GM23338 (cell line): ENCODE data around the gene OR52N2. TPM values are rescaled to one million over a fixed set of nuclear protein-coding genes. Genes with fewer than 3 reads are reported as not detected.

ENCODE experiments used
- ATAC-seq: fragments of 200-7000 bp; cut with Tn5 transposase; 3 replicates; pipeline ENCODE4 v1.9.1; 2020
- DNase-seq: peaks from one replicate; pipeline ENCODE4 v3.0.0-alpha.2; 2015; ENCODE audit warnings: low spot score
- H2AFZ ChIP-seq: fragments of 200-600 bp; sonication (generic); 2 replicates; pipeline ENCODE4 v1.8.0; 2016; ENCODE audit warnings: antibody characterized with exemption, mild to moderate bottlenecking, moderate library complexity
- H3F3A ChIP-seq: fragments of 200-600 bp; sonication (generic); replicated peaks from 2 replicates; pipeline ENCODE4 v1.8.0; 2017; ENCODE audit warnings: antibody characterized with exemption, mixed run types, low read depth
- H3K27ac ChIP-seq: fragments of 200-600 bp; sonication (generic); 2 replicates; pipeline ENCODE4 v1.6.1; 2016; ENCODE audit warnings: low read depth
- H3K27me3 ChIP-seq: fragments of 200-600 bp; sonication (generic); 2 replicates; pipeline ENCODE4 v1.8.0; 2016; ENCODE audit warnings: mild to moderate bottlenecking, mixed run types, moderate library complexity; ENCODE audit not compliant: insufficient read depth
- H3K36me3 ChIP-seq: fragments of 200-600 bp; sonication (generic); 2 replicates; pipeline ENCODE4 v1.8.0; 2016; ENCODE audit warnings: mild to moderate bottlenecking; ENCODE audit not compliant: insufficient read depth
- H3K4me1 ChIP-seq: fragments of 200-600 bp; sonication (generic); 2 replicates; pipeline ENCODE4 v1.8.0; 2016; ENCODE audit warnings: mild to moderate bottlenecking, moderate library complexity; ENCODE audit not compliant: insufficient read depth
- H3K4me2 ChIP-seq: fragments of 200-600 bp; sonication (generic); 2 replicates; pipeline ENCODE4 v1.7.1; 2017; ENCODE audit warnings: mixed run types
- H3K4me3 ChIP-seq: fragments of 200-600 bp; sonication (generic); 2 replicates; pipeline ENCODE4 v1.6.1; 2016; ENCODE audit warnings: mixed run types
- H3K79me2 ChIP-seq: fragments of 200-600 bp; sonication (generic); replicated peaks from 2 replicates; pipeline ENCODE4 v1.8.0; 2017; ENCODE audit warnings: mild to moderate bottlenecking; ENCODE audit not compliant: insufficient read depth
- H3K9me2 ChIP-seq: fragments of 200-600 bp; sonication (generic); 2 replicates; pipeline ENCODE4 v1.8.0; 2017; ENCODE audit not compliant: insufficient read depth
- H4K20me1 ChIP-seq: fragments of 200-600 bp; sonication (generic); replicated peaks from 2 replicates; pipeline ENCODE4 v1.8.0; 2017; ENCODE audit warnings: mild to moderate bottlenecking; ENCODE audit not compliant: insufficient read depth
- H3K27ac Mint-ChIP-seq: 2 replicates; pipeline ENCODE4 v1.8.0; 2020; ENCODE audit warnings: inconsistent platforms, mild to moderate bottlenecking, moderate library complexity, mixed read lengths
- H3K27me3 Mint-ChIP-seq: 3 replicates; pipeline ENCODE4 v1.8.0; 2022; ENCODE audit warnings: low read depth, mild to moderate bottlenecking, moderate library complexity, mixed read lengths, inconsistent platforms; ENCODE audit not compliant: insufficient read depth, poor library complexity
- H3K36me3 Mint-ChIP-seq: 3 replicates; pipeline ENCODE4 v1.8.0; 2021; ENCODE audit warnings: low read depth, mild to moderate bottlenecking, inconsistent platforms, moderate library complexity, mixed read lengths
- H3K4me1 Mint-ChIP-seq: 3 replicates; pipeline ENCODE4 v1.8.0; 2020; ENCODE audit warnings: mild to moderate bottlenecking, inconsistent platforms, mixed read lengths
- H3K4me3 Mint-ChIP-seq: 3 replicates; pipeline ENCODE4 v1.8.0; 2021; ENCODE audit warnings: moderate library complexity, mild to moderate bottlenecking, inconsistent platforms, mixed read lengths
- H3K9me3 Mint-ChIP-seq: 3 replicates; pipeline ENCODE4 v1.8.0; 2020; ENCODE audit warnings: moderate library complexity, mild to moderate bottlenecking, inconsistent platforms, mixed read lengths
- CREB1 ChIP-seq: fragments of 250-450 bp; sonication (Bioruptor Pico); IDR thresholded peaks from 2 replicates; pipeline ENCODE4 v1.5.0; 2020; ENCODE audit warnings: low read depth, mild to moderate bottlenecking, moderate library complexity
- EZH2 ChIP-seq: fragments of 200-600 bp; sonication (generic); IDR thresholded peaks from one replicate; pipeline ENCODE4 v1.8.0; 2017; ENCODE audit warnings: antibody characterized with exemption, mild to moderate bottlenecking, low read depth; ENCODE audit not compliant: unreplicated experiment
- EZH2phosphoT487 ChIP-seq: fragments of 200-600 bp; sonication (generic); IDR thresholded peaks from one replicate; pipeline ENCODE4 v1.8.1; 2018; ENCODE audit warnings: antibody characterized with exemption; ENCODE audit not compliant: unreplicated experiment
- NANOG ChIP-seq: IDR thresholded peaks from 2 replicates; pipeline ENCODE4 v1.6.1; 2016; ENCODE audit warnings: antibody characterized with exemption, borderline replicate concordance
- POLR2AphosphoS5 ChIP-seq: IDR thresholded peaks from 2 replicates; pipeline ENCODE4 v1.6.1; 2016; ENCODE audit warnings: antibody characterized with exemption, low read depth
- STAT1 ChIP-seq: IDR thresholded peaks from one replicate; pipeline ENCODE4 v1.6.1; 2016; ENCODE audit warnings: antibody characterized with exemption; ENCODE audit not compliant: unreplicated experiment
- ZNF114 ChIP-seq: fragments of 250-450 bp; sonication (Bioruptor Pico); IDR thresholded peaks from 2 replicates; pipeline ENCODE4 v1.5.0; 2020; ENCODE audit warnings: mild to moderate bottlenecking, moderate library complexity
- ZNF331 ChIP-seq: fragments of 250-450 bp; sonication (Bioruptor Pico); IDR thresholded peaks from 2 replicates; pipeline ENCODE4 v1.5.0; 2020; ENCODE audit warnings: low read depth, mild to moderate bottlenecking, moderate library complexity
- polyA plus RNA-seq: library from polyadenylated mRNA; unstranded; fragments of >200 nt; fragmentation: Nextera tagmentation; extraction: Ambion mirVana; gene quantifications from 2 replicates; pipeline ENCODE4 v1.2.1, GENCODE V29; 2016
- total RNA-seq: library from RNA; depleted of rRNA; stranded (reverse); fragments of >200 nt; shearing (Covaris generic); gene quantifications from 2 replicates; pipeline ENCODE4 v1.2.3, GENCODE V29; 2014
- TF ChIP-seq, protein P1 (sequence below): IDR thresholded peaks from 2 replicates; pipeline ENCODE4 v1.6.1; 2016; ENCODE audit warnings: antibody characterized with exemption
- TF ChIP-seq, protein P2 (sequence below), 2 experiments: fragments of 200-600 bp in 1 of 2; sonication (generic) in 1 of 2; conservative IDR thresholded peaks; 2 replicates each; pipeline versions ENCODE4 v1.5.1 to v1.6.1; 2016 to 2017; ENCODE audit warnings: antibody characterized with exemption in 2 of 2, low read depth in 2 of 2, mild to moderate bottlenecking in 2 of 2, moderate library complexity in 1 of 2
- TF ChIP-seq, protein P3 (sequence below): IDR thresholded peaks from one replicate; pipeline ENCODE4 v1.6.1; 2018; ENCODE audit warnings: antibody characterized with exemption; ENCODE audit not compliant: unreplicated experiment

The OR52N2 gene
- total and polyA plus RNA-seq, 2 experiments from 2014 or later: 0.19 TPM; not detected in 1

GRCh38 chr11:5837695-5838094, 29.0 kb downstream of the OR52N2 start (continued):
- TF ChIP-seq, protein P1, sequence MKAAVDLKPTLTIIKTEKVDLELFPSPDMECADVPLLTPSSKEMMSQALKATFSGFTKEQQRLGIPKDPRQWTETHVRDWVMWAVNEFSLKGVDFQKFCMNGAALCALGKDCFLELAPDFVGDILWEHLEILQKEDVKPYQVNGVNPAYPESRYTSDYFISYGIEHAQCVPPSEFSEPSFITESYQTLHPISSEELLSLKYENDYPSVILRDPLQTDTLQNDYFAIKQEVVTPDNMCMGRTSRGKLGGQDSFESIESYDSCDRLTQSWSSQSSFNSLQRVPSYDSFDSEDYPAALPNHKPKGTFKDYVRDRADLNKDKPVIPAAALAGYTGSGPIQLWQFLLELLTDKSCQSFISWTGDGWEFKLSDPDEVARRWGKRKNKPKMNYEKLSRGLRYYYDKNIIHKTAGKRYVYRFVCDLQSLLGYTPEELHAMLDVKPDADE: no peak
- TF ChIP-seq ZNF114 (CRISPR knock-in tag) (no peak), POLR2AphosphoS5 (no peak), EZH2 (no peak), ZNF331 (no peak), NANOG (no peak), EZH2phosphoT487 (no peak), CREB1 (CRISPR knock-in tag) (no peak), STAT1 (no peak)
- TF ChIP-seq, protein P2, sequence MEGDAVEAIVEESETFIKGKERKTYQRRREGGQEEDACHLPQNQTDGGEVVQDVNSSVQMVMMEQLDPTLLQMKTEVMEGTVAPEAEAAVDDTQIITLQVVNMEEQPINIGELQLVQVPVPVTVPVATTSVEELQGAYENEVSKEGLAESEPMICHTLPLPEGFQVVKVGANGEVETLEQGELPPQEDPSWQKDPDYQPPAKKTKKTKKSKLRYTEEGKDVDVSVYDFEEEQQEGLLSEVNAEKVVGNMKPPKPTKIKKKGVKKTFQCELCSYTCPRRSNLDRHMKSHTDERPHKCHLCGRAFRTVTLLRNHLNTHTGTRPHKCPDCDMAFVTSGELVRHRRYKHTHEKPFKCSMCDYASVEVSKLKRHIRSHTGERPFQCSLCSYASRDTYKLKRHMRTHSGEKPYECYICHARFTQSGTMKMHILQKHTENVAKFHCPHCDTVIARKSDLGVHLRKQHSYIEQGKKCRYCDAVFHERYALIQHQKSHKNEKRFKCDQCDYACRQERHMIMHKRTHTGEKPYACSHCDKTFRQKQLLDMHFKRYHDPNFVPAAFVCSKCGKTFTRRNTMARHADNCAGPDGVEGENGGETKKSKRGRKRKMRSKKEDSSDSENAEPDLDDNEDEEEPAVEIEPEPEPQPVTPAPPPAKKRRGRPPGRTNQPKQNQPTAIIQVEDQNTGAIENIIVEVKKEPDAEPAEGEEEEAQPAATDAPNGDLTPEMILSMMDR (conservative IDR thresholded peaks at IDR 0.05; ENCODE audit: low read depth in 2 of 2): no peak

DNA sequence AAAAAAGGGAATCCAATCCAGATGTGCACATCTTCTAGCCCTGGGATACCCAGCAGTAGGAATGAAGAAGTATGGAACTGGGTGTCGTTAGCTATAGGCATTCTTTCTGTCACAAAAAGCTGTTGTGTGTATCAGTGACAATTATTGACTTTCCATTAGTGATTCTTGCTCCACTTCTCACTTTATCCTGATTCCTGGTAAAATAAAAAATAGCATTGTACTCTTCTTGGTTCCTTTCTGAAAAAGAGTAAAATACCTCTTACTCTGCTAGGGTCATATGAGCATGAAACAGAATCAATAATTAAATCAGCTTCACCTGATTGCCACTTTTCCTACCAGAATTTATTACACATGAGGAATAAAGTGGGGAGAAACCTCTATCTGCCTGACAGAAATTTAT, 33.1 kb downstream of the OR52N2 start, which contains the start of gene OR52E6:
Gene OR52E6 (minus strand): TSS at position 101 of the 400 bp plus-strand sequence. CDS start 0 bp downstream, at position 101.
- Histone ChIP-seq H3F3A (no peaks in the 10 kb centered on the region), H3K4me3 (no peak within 1 kb of the TSS), H2AFZ (no peak within 1 kb of the TSS), H3K9me2 (no peaks in the 10 kb centered on the region), H3K27me3 (no peaks in the 10 kb centered on the region), H3K27ac (no peak within 1 kb of the TSS), H4K20me1 (no peaks in the 10 kb centered on the region), H3K4me1 (no peaks in the 10 kb centered on the region), H3K36me3 (no peaks in the 10 kb centered on the region), H3K4me2 (no peak within 1 kb of the TSS), H3K79me2 (no peaks in the 10 kb centered on the region)
- ATAC-seq (no peak), DNase-seq (no peak)
- H3K9me3 Mint-ChIP-seq: no peaks in the 10 kb centered on the region; the same call in 2 of the 3 replicates
- H3K36me3 Mint-ChIP-seq: no peaks in the 10 kb centered on the region
- no peak within 1 kb of the TSS for H3K27ac Mint-ChIP-seq
- peaks cover 2% of the 10 kb centered on the region for H3K27me3 Mint-ChIP-seq
- H3K4me1 Mint-ChIP-seq: no peaks in the 10 kb centered on the region; the same call in 2 of the 3 replicates
- no peak within 1 kb of the TSS for H3K4me3 Mint-ChIP-seq
- TF ChIP-seq, protein P1: no peak
- TF ChIP-seq, protein P3, sequence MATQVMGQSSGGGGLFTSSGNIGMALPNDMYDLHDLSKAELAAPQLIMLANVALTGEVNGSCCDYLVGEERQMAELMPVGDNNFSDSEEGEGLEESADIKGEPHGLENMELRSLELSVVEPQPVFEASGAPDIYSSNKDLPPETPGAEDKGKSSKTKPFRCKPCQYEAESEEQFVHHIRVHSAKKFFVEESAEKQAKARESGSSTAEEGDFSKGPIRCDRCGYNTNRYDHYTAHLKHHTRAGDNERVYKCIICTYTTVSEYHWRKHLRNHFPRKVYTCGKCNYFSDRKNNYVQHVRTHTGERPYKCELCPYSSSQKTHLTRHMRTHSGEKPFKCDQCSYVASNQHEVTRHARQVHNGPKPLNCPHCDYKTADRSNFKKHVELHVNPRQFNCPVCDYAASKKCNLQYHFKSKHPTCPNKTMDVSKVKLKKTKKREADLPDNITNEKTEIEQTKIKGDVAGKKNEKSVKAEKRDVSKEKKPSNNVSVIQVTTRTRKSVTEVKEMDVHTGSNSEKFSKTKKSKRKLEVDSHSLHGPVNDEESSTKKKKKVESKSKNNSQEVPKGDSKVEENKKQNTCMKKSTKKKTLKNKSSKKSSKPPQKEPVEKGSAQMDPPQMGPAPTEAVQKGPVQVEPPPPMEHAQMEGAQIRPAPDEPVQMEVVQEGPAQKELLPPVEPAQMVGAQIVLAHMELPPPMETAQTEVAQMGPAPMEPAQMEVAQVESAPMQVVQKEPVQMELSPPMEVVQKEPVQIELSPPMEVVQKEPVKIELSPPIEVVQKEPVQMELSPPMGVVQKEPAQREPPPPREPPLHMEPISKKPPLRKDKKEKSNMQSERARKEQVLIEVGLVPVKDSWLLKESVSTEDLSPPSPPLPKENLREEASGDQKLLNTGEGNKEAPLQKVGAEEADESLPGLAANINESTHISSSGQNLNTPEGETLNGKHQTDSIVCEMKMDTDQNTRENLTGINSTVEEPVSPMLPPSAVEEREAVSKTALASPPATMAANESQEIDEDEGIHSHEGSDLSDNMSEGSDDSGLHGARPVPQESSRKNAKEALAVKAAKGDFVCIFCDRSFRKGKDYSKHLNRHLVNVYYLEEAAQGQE: no peak
- TF ChIP-seq, protein P2 (conservative IDR thresholded peaks at IDR 0.05; ENCODE audit: low read depth in 2 of 2): no peak
- TF ChIP-seq POLR2AphosphoS5 (no peak), EZH2phosphoT487 (no peak)
